DOHH2 (cell line): Measurements from ENCODE around the gene UGCG.

Source experiments
- H3F3A ChIP-seq: fragments of 200-600 bp; sonication (generic), shearing (Covaris generic); 2 replicates; pipeline ENCODE4 v1.6.0; 2016; ENCODE audit warnings: antibody characterized with exemption, mild to moderate bottlenecking; ENCODE audit not compliant: control insufficient read depth, insufficient read depth
- H3K27ac ChIP-seq: fragments of 200-600 bp; sonication (generic); 2 replicates; pipeline ENCODE4 v1.5.1; 2014; ENCODE audit warnings: low read depth, mild to moderate bottlenecking, low read length, moderate library complexity
- H3K27me3 ChIP-seq: fragments of 200-600 bp; sonication (generic); 2 replicates; pipeline ENCODE4 v1.6.1; 2014; ENCODE audit warnings: mild to moderate bottlenecking, low read length, mixed read lengths; ENCODE audit not compliant: control insufficient read depth
- H3K36me3 ChIP-seq: fragments of 200-600 bp; sonication (generic); 2 replicates; pipeline ENCODE4 v1.6.1; 2014; ENCODE audit warnings: mild to moderate bottlenecking, low read length, moderate library complexity, mixed read lengths; ENCODE audit not compliant: control insufficient read depth
- H3K4me1 ChIP-seq: fragments of 200-600 bp; sonication (generic); 2 replicates; pipeline ENCODE4 v1.6.1; 2014; ENCODE audit warnings: mild to moderate bottlenecking, low read length, mixed read lengths; ENCODE audit not compliant: control insufficient read depth
- H3K4me2 ChIP-seq: fragments of 200-600 bp; sonication (generic); 2 replicates; pipeline ENCODE4 v1.6.0; 2014; ENCODE audit warnings: mild to moderate bottlenecking, low read length, moderate library complexity
- H3K4me3 ChIP-seq: fragments of 200-600 bp; sonication (generic); 2 replicates; pipeline ENCODE4 v1.5.1; 2014; ENCODE audit warnings: mild to moderate bottlenecking, low read length, mixed read lengths
- H3K79me2 ChIP-seq: fragments of 200-600 bp; sonication (generic); 2 replicates; pipeline ENCODE4 v1.6.1; 2014; ENCODE audit warnings: mild to moderate bottlenecking, low read length, mixed read lengths; ENCODE audit not compliant: control insufficient read depth
- H3K9me2 ChIP-seq: fragments of 200-600 bp; sonication (generic); replicated peaks from 2 replicates; pipeline ENCODE4 v1.6.1; 2014; ENCODE audit warnings: mild to moderate bottlenecking, low read length, mixed read lengths; ENCODE audit not compliant: control insufficient read depth
- H3K9me3 ChIP-seq: fragments of 200-600 bp; sonication (generic); 2 replicates; pipeline ENCODE4 v1.6.1; 2014; ENCODE audit warnings: antibody characterized with exemption, low read length, mixed read lengths; ENCODE audit not compliant: control insufficient read depth, insufficient read depth
- H4K20me1 ChIP-seq: fragments of 200-600 bp; sonication (generic); 2 replicates; pipeline ENCODE4 v1.6.0; 2014; ENCODE audit warnings: low read depth, mild to moderate bottlenecking, antibody characterized with exemption, low read length, moderate library complexity; ENCODE audit not compliant: control insufficient read depth, insufficient read depth
- CTCF ChIP-seq: fragments of 200-600 bp; sonication (generic); IDR thresholded peaks from one replicate; pipeline ENCODE4 v1.5.1; 2014; ENCODE audit warnings: antibody characterized with exemption, mild to moderate bottlenecking, low read depth, low read length; ENCODE audit not compliant: poor library complexity, severe bottlenecking
- EZH2phosphoT487 ChIP-seq: fragments of 200-600 bp; sonication (generic); IDR thresholded peaks from 2 replicates; pipeline ENCODE4 v1.6.1; 2017; ENCODE audit warnings: borderline replicate concordance, mild to moderate bottlenecking, antibody characterized with exemption, low read length, moderate library complexity, mixed read lengths

Gene UGCG

GRCh38 chr9:111877420-111877819, 19.2 kb upstream of the UGCG start:
- Histone ChIP-seq H4K20me1 (no peaks in the 10 kb centered on the region), H3K4me2 (no peak overlapping the region), H3K27me3 (no peaks in the 10 kb centered on the region), H3K9me2 (no peaks in the 10 kb centered on the region), H3K27ac (no peak overlapping the region), H3K9me3 (no peaks in the 10 kb centered on the region), H3K36me3 (no peaks in the 10 kb centered on the region), H3F3A (no peaks in the 10 kb centered on the region), H3K79me2 (no peaks in the 10 kb centered on the region), H3K4me3 (no peak overlapping the region), H3K4me1 (no peaks in the 10 kb centered on the region)
- TF ChIP-seq CTCF (no peak), EZH2phosphoT487 (no peak)

GRCh38 chr9:111878946-111879345, 17.7 kb upstream of the UGCG start:
- H3K27me3 ChIP-seq = no peaks in the 10 kb centered on the region
- no peaks in the 10 kb centered on the region for H3K9me2 ChIP-seq
- no peaks in the 10 kb centered on the region for H3F3A ChIP-seq
- no peaks in the 10 kb centered on the region for H3K4me1 ChIP-seq
- no peak overlapping the region for H3K27ac ChIP-seq
- no peaks in the 10 kb centered on the region for H4K20me1 ChIP-seq
- no peaks in the 10 kb centered on the region for H3K36me3 ChIP-seq
- no peak for TF ChIP-seq EZH2phosphoT487
- no peak for TF ChIP-seq CTCF
- H3K4me3 ChIP-seq = no peak overlapping the region
- H3K9me3 ChIP-seq = no peaks in the 10 kb centered on the region
- no peak overlapping the region for H3K4me2 ChIP-seq
- H3K79me2 ChIP-seq = no peaks in the 10 kb centered on the region

- H3F3A ChIP-seq = no peaks in the 10 kb centered on the region
- no peak overlapping the region for H3K4me2 ChIP-seq
- H3K27me3 ChIP-seq = no peaks in the 10 kb centered on the region
- H3K79me2 ChIP-seq = no peaks in the 10 kb centered on the region
- H3K9me2 ChIP-seq = no peaks in the 10 kb centered on the region
- TF ChIP-seq CTCF (no peak), EZH2phosphoT487 (no peak)
- H3K4me1 ChIP-seq = peaks cover 6% of the 10 kb centered on the region
- no peak overlapping the region for H3K27ac ChIP-seq
- H4K20me1 ChIP-seq = no peaks in the 10 kb centered on the region
- no peaks in the 10 kb centered on the region for H3K36me3 ChIP-seq
- H3K9me3 ChIP-seq = no peaks in the 10 kb centered on the region
- H3K4me3 ChIP-seq = no peak overlapping the region
These were observed 9.5 kb upstream of the UGCG start for GRCh38 chr9:111886983-111887718.
